ENCODE measurements around the gene MINDY1.

Gene MINDY1

GRCh38 chr1:151036356-151036755 is 29.7 kb upstream of the MINDY1 start, which contains the start of gene BNIPL:
Gene BNIPL, plus strand, starts transcription at chr1:151036586. Its CDS starts 140 bp downstream, at chr1:151036726.
- no peak within 1 kb of the TSS for H3K27ac ChIP-seq

GRCh38 chr1:151035167-151035566 is 28.5 kb upstream of the MINDY1 start:
- TF ChIP-seq, protein P1, sequence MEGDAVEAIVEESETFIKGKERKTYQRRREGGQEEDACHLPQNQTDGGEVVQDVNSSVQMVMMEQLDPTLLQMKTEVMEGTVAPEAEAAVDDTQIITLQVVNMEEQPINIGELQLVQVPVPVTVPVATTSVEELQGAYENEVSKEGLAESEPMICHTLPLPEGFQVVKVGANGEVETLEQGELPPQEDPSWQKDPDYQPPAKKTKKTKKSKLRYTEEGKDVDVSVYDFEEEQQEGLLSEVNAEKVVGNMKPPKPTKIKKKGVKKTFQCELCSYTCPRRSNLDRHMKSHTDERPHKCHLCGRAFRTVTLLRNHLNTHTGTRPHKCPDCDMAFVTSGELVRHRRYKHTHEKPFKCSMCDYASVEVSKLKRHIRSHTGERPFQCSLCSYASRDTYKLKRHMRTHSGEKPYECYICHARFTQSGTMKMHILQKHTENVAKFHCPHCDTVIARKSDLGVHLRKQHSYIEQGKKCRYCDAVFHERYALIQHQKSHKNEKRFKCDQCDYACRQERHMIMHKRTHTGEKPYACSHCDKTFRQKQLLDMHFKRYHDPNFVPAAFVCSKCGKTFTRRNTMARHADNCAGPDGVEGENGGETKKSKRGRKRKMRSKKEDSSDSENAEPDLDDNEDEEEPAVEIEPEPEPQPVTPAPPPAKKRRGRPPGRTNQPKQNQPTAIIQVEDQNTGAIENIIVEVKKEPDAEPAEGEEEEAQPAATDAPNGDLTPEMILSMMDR (IDR thresholded peaks at IDR 0.05) = no peak
- TF ChIP-seq ZFX (IDR thresholded peaks at IDR 0.05; ENCODE audit: borderline replicate concordance) = no peak
- H3K27ac ChIP-seq = no peak overlapping the region

More at GRCh38 chr1:151036356-151036755, 29.7 kb upstream of the MINDY1 start, which contains the start of gene BNIPL:
- no peak for TF ChIP-seq ZFX (IDR thresholded peaks at IDR 0.05; ENCODE audit: borderline replicate concordance)
- TF ChIP-seq, protein P1 (IDR thresholded peaks at IDR 0.05) = no peak

DNA sequence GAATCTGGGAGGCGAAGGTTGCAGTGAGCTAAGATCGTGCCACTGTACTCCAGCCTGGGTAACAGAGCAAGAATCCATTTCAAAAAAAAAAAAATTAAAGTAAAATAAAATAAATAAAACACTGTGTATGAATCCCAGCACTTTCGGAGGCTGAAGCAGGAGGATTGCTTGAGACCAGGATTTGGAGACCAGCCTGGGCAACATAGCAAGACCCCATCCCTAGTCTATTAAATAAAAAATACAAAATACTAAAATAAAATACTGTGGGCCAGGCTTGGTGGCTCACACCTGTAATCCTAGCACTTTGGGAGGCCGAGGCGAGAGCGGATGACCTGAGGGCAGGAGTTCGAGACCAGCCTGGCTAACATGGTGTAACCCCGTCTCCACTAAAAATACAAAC is 25.5 kb upstream of the MINDY1 start:
- H3K27ac ChIP-seq = no peak overlapping the region
- TF ChIP-seq, protein P1 (IDR thresholded peaks at IDR 0.05) = no peak
- TF ChIP-seq ZFX (IDR thresholded peaks at IDR 0.05; ENCODE audit: borderline replicate concordance) = no peak

DNA sequence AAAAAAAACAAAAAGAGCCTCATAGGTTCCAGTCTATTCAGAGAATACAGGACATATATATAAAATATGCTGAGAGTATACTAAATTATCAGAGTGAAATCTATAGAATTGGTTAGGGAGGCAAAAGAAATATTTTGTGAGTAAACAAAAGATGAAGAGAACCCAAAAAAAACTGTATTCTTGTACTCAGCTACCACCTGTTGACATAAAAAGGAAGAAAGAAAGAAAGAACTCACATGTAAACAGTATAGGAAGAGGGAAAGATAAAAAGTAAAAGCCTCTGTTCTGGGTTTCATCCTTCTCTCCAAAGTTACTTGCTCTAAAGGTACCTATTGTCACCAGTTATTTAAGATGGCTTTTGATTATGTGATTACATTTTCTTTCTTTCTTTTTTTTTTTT is 19.8 kb upstream of the MINDY1 start:
- H3K27ac ChIP-seq = no peak overlapping the region
- TF ChIP-seq, protein P1 (IDR thresholded peaks at IDR 0.05) = no peak
- TF ChIP-seq ZFX (IDR thresholded peaks at IDR 0.05; ENCODE audit: borderline replicate concordance) = no peak

- TF ChIP-seq, protein P1 (IDR thresholded peaks at IDR 0.05) = peak; percentile 93
- no peak for TF ChIP-seq ZFX (IDR thresholded peaks at IDR 0.05; ENCODE audit: borderline replicate concordance)
- no peak overlapping the region for H3K27ac ChIP-seq
These were observed 17.9 kb upstream of the MINDY1 start for GRCh38 chr1:151024540-151025146.

- TF ChIP-seq ZFX (IDR thresholded peaks at IDR 0.05; ENCODE audit: borderline replicate concordance) = no peak
- TF ChIP-seq, protein P1 (IDR thresholded peaks at IDR 0.05) = no peak
- H3K27ac ChIP-seq = no peak overlapping the region
These were observed 6.8 kb upstream of the MINDY1 start for GRCh38 chr1:151013518-151013917.

- no peak overlapping the region for H3K27ac ChIP-seq
- TF ChIP-seq ZFX (IDR thresholded peaks at IDR 0.05; ENCODE audit: borderline replicate concordance) = no peak
- TF ChIP-seq, protein P1 (IDR thresholded peaks at IDR 0.05) = no peak
These were observed 6.2 kb upstream of the MINDY1 start for GRCh38 chr1:151012684-151013471.
